Measurements from ENCODE around the gene USP33. TPM values are rescaled to one million over a fixed set of nuclear protein-coding genes. Genes with fewer than 3 reads are reported as not detected.

Gene USP33
- total and polyA plus RNA-seq, 9 of the 15 experiments (the other 6 are each of a cell fraction or from before 2014, with no cell fraction given): 22.4 to 83.5 (median 44.7) TPM

DNA sequence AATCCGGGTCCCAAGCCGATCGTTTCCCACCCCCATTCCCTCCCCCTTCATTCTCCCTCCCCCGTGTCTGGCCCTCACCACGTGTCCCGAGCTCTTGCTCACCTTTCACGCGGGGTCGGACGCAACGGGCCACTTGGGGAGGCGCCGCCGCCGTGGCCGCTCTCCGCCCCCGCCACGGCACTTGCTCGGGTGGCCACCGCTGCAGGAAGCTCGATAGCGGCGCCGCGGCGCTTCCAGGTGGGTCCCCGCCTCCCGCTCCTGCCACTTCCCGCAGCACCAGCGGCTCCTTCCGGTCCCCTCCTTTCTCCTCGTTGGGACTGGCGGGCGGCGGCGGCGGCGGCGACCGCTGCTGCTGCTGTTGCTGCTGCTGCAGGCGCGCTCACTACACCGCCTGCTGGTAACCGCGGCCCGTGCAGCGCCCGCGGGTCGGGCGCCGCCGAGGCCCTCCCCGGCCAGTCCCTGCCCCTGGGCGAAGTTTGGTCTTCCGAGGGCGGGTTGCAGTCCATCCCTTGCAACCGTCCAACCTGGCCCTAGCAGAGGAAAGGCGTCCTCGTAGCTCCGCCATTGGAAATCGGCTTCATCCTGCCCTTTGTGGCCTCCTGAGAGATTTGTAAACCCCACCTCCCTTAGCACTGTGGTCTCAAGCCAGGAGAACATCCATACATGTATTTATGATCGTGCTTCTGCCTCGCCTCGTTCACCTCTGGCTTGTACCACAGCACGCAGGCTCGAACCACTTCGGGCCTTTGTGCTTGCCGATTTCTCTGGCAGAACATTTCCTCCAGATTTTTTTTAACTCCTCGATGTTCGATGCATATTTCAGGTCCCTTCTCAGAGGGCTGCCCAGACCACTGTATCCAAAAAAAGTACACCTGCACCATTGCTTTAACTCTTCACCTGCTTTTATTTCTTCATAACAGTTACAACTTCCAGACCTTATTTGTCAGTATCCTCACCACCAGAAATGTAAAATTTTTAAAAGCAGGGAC, 76.2 kb downstream of the USP33 start (continued):
- peak in 1 of 2 experiments; percentile 26 for TF ChIP-seq E2F6 (IDR thresholded peaks at IDR 0.05; ENCODE audit: borderline replicate concordance in 1 of 2, extremely low read depth in 1 of 2, insufficient read depth in 1 of 2, insufficient read length in 1 of 2, low read depth in 1 of 2, low read length in 1 of 2, poor library complexity in 1 of 2, severe bottlenecking in 1 of 2)
- peak; percentile 95 for TF ChIP-seq CBFB (CRISPR knock-in tag; IDR thresholded peaks at IDR 0.05)
- peak; percentile 84; the same call in 1 of the 2 replicates for TF ChIP-seq ZNF444 (CRISPR knock-in tag; IDR thresholded peaks at IDR 0.05)
- TF ChIP-seq SAFB2 (IDR thresholded peaks at IDR 0.05; ENCODE audit: borderline replicate concordance, low read depth, low read length, severe bottlenecking): no peak
- no peak for TF ChIP-seq COPS2 (conservative IDR thresholded peaks at IDR 0.05)
- no peak for TF ChIP-seq TCFL5 (CRISPR knock-in tag; conservative IDR thresholded peaks at IDR 0.05)
- TF ChIP-seq SMARCA4 (IDR thresholded peaks at IDR 0.05): no peak
- peak; percentile 75 for TF ChIP-seq E2F8 (IDR thresholded peaks at IDR 0.05; ENCODE audit: low read depth, partially characterized antibody)
- TF ChIP-seq, protein P1, sequence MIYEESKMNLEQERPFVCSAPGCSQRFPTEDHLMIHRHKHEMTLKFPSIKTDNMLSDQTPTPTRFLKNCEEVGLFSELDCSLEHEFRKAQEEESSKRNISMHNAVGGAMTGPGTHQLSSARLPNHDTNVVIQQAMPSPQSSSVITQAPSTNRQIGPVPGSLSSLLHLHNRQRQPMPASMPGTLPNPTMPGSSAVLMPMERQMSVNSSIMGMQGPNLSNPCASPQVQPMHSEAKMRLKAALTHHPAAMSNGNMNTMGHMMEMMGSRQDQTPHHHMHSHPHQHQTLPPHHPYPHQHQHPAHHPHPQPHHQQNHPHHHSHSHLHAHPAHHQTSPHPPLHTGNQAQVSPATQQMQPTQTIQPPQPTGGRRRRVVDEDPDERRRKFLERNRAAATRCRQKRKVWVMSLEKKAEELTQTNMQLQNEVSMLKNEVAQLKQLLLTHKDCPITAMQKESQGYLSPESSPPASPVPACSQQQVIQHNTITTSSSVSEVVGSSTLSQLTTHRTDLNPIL (CRISPR knock-in tag; IDR thresholded peaks at IDR 0.05): no peak
- TF ChIP-seq PHB (CRISPR knock-in tag; IDR thresholded peaks at IDR 0.05): peak; percentile 68; the same call in 1 of the 2 replicates
- no peak for TF ChIP-seq ZC3H11A (IDR thresholded peaks at IDR 0.05; ENCODE audit: low read depth, low read length)
- TF ChIP-seq, protein P2, sequence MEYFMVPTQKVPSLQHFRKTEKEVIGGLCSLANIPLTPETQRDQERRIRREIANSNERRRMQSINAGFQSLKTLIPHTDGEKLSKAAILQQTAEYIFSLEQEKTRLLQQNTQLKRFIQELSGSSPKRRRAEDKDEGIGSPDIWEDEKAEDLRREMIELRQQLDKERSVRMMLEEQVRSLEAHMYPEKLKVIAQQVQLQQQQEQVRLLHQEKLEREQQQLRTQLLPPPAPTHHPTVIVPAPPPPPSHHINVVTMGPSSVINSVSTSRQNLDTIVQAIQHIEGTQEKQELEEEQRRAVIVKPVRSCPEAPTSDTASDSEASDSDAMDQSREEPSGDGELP (CRISPR knock-in tag; IDR thresholded peaks at IDR 0.05; ENCODE audit: borderline replicate concordance): peak; percentile 73
- peak; percentile 78 for TF ChIP-seq ETS1 (conservative IDR thresholded peaks at IDR 0.05; ENCODE audit: control insufficient read depth, low read depth, low read length)
- TF ChIP-seq CBX1 (IDR thresholded peaks at IDR 0.05; ENCODE audit: low read depth): peak; percentile 91; the same call in 1 of the 2 replicates
- TF ChIP-seq, protein P3, sequence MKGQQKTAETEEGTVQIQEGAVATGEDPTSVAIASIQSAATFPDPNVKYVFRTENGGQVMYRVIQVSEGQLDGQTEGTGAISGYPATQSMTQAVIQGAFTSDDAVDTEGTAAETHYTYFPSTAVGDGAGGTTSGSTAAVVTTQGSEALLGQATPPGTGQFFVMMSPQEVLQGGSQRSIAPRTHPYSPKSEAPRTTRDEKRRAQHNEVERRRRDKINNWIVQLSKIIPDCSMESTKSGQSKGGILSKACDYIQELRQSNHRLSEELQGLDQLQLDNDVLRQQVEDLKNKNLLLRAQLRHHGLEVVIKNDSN (CRISPR knock-in tag; IDR thresholded peaks at IDR 0.05): peak; percentile 69; the same call in 1 of the 2 replicates
- TF ChIP-seq FIP1L1 (IDR thresholded peaks at IDR 0.05; ENCODE audit: low read depth, low read length, poor library complexity, severe bottlenecking): peak; percentile 93
- peak; percentile 66 for TF ChIP-seq POLR2AphosphoS5 (IDR thresholded peaks at IDR 0.05; ENCODE audit: control insufficient read depth, insufficient read depth, low read depth, low read length)
